GM19397 (cell line): Measurements from ENCODE around the gene LRCH3.
A peak's percentile ranks its signal among the peaks of the same experiment; 100 is the strongest.

ENCODE experiments used
- ATAC-seq: cut with Tn5 transposase; IDR thresholded peaks from one replicate; pipeline ENCODE4 v1.9.1; 2021; ENCODE audit warnings: mild to moderate bottlenecking, moderate library complexity; ENCODE audit not compliant: unreplicated experiment

Gene LRCH3

DNA sequence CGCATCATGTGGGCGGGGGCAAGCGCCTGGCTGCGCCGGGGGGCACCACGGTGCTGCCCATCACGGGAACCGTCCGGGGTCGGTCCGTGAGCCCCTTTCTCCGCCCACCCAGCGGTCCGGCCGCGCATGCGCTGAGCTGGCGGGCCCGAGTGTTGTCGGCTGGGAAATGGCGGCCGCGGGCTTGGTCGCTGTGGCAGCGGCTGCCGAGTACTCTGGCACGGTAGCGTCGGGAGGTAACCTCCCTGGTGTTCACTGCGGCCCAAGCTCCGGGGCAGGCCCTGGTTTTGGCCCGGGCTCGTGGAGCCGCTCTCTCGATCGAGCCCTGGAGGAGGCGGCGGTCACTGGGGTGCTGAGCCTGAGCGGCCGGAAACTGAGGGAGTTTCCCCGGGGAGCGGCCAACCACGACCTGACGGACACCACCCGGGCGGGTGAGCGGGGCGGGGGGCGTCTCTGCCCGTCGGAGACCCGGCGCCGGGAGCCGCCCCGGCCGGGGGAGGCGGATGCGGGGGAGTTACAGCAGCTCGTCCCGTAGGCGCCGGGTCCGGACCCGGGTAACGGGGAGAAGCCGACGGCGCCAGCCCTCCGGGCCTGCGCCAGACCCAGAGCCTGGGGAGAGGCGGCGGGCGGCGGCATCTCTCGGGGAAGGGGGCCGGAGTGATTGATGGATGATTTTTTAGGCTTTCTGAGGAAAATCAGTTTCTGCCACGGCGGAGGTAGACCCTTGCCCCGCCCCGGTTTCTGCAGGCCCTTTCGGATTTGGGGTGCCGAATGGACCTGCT is at the start of gene LRCH3:
Gene LRCH3, plus strand, starts transcription at position 142 of the 779 bp plus-strand sequence. Its CDS starts 25 bp downstream, at position 167.
- peak; percentile 87 for ATAC-seq

GRCh38 chr3:197742787-197743186 is 48.3 kb upstream of the LRCH3 start:
- no peak for ATAC-seq

- ATAC-seq = no peak
These were observed 44.8 kb upstream of the LRCH3 start for GRCh38 chr3:197746209-197746608.

- ATAC-seq = no peak
These were observed 44.2 kb upstream of the LRCH3 start for GRCh38 chr3:197746801-197747237.

- ATAC-seq = no peak
These were observed 42.3 kb upstream of the LRCH3 start for GRCh38 chr3:197748597-197749314.

GRCh38 chr3:197749315-197749600 is 41.8 kb upstream of the LRCH3 start:
- ATAC-seq = peak; percentile 22

- ATAC-seq = peak; percentile 81
These were observed 41.3 kb upstream of the LRCH3 start, which contains the start of gene FYTTD1 for GRCh38 chr3:197749601-197750395. TSS of gene FYTTD1 (plus strand) at chr3:197749883. CDS start at chr3:197749972, 89 bp downstream.

DNA sequence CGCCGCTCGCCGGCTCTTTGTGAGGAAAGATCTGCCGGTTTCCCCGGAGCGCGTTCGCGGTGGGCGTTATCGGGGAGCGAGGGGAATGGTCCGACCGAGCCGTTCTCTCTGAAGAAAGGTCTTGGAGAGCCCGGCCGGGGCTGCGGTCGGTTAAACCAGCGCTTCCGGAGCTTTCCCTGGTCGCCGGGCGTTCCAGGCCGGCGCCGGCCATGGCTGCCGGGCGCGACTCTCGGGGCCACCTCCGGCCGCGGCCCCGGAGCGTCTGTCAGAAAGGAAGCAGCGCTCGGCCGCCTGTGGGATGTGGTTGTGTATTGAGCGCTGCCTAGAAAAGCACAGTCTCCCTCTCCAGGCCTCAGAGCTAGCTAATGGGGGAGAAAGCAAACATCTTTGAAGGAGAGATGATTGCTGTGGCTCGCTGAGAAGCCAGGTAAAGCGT is 40.6 kb upstream of the LRCH3 start:
- ATAC-seq = peak; percentile 45

DNA sequence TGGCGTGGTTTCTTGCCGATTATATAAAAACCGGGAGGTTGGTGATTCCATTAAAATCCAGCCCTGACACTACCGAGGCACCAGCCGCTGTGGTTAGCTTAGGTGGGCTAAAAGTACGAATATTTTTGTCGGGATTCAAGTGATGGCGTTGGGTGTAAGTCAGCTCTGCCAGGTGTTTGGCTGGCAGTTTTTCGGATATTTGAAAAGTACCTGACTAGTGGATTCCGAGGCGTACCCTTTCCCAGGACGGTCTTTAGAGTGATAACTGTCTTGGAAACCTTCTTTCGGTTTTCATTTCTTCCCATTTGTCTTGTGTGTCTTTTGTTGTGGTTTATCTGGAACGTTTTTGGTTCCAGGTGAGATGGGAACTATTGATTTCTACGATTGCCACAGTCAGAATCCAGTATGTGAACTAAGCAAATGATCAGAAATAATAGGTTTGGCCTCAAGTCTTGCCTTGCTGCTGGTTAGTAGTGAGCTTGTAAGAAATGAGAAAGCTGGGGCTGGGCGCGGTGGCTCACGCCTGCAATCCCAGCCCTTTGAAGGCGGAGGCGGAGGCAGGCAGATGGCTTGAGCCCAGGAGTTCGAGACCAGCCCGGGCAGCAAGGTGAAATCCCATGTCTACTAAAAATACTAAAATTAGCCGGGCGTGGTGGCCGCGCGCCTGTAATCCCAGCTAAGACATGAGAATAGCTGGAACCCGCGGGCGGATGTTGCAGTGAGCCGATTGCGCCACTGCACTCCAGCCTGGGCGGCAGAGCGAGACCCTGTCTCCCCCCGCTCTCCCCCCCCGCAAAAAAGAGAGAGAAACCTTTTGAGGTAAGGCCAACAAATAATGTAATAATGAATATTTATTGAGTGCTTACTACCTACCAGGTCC is 40.0 kb upstream of the LRCH3 start:
- no peak for ATAC-seq

DNA sequence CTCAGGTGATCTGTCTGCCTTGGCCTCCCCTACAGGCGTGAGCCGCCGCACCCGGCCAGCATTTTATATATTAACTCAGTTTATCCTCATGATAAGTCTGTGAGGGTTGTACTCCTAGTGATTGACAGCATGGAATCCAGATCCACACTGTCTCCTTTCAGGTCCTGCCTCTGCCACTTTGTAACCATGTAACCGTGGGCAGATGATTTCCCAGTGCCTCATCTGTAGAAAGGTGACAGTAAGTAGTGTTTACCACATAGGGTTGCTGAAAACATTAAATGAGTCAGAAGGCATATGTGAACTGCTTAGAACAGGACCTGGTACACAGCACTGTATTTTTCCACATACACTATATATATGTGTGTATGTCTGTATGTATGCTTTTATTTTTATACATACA is 38.9 kb upstream of the LRCH3 start:
- ATAC-seq = no peak

GRCh38 chr3:197753263-197753662 is 37.8 kb upstream of the LRCH3 start:
- ATAC-seq = no peak

GRCh38 chr3:197756704-197757103 is 34.4 kb upstream of the LRCH3 start:
- no peak for ATAC-seq

DNA sequence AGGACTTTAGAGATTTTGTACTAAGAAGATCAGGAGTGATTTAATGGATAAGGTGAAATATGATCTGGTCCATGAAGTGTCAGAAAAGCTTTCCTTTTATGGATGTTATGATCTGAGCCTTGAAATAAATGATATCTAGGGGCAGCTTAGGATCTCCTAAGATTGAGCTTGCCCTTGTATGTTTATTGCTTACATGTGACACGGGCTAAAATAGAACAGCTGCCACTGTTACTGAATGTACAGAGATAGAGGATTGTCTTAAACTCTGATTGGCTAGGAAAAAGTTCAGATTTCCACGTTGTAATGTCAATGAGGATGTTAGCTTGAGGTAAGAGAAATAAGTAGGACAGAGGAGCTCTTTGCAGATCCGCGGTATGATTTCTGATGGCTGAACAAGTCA is 32.5 kb upstream of the LRCH3 start:
- ATAC-seq = no peak

- no peak for ATAC-seq
These were observed 29.3 kb upstream of the LRCH3 start for GRCh38 chr3:197761784-197762183.

- ATAC-seq = no peak
These were observed 15.7 kb upstream of the LRCH3 start for GRCh38 chr3:197775317-197775716.

- ATAC-seq = peak; percentile 64
These were observed 8.8 kb upstream of the LRCH3 start for GRCh38 chr3:197782230-197782629.

DNA sequence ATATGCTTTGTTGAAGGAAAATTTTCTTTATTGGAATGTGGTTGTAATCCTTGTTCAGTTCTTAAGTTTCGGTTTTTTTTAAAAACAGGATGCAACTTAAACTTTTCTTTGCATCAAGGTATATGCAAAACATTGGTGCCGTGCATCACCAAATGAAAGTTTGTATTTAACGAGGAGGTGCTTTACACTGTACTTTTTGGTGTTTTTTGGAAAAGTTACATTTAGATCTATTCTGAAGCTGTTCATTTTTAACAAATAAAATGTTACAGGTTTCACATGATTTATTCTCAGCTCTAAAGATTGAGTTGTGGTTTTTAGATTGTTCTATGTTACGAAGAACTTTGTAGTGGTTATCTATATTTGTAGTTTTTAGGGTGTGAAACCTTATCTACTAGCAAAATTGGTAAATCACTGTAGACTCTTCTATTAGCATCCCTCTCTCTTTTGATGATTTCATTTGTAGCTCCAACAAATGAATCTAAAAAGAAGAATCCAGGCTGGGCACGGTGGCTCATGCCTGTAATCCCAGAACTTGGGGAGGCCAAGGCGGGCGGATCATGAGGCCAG is 7.0 kb upstream of the LRCH3 start:
- no peak for ATAC-seq

GRCh38 chr3:197787412-197787811 is 3.6 kb upstream of the LRCH3 start:
- no peak for ATAC-seq

DNA sequence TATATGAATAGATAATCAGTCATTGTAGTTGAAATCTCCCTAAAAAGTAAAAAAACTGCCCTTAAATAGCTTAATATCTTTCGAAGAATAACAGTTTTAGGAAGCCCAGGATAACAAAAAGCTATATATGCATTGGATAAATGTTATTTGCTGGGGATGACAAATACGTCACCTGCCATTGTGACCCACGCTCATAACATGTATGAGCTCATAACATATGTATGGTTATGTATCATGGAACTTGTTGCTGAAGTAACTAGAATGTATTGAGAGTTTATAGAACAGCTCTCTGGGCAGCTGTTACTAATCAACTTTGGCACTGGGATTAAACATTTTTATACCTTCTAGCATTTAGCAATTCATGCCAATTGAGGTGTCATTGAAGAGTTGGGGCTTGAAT is 1.7 kb upstream of the LRCH3 start:
- ATAC-seq = no peak

DNA sequence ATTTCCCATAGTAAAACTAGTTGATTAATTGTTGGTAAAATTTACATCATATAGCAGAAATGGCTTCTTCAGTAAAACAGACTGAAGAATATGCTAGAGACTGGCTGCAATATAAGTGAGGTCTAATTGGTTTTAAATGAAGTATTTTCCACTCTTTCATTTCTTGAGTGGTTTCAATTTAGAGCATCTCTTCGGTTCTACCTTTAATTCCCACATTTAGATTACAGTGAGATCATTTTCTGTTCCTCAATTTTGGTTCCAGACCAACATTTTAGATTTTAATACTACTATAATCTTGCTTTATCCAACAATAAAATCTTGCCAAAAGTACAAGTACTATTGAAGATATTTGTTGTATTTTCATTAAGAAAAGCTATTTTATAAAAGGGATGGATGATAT is 1.0 kb upstream of the LRCH3 start:
- ATAC-seq = no peak
